ENCODE results near the gene OSER1. TPM values are rescaled to one million over a fixed set of nuclear protein-coding genes. Genes with fewer than 3 reads are reported as not detected.

OSER1 gene
- total RNA-seq, 4 donors from 2014 or later: 47.6 to 97.3 (median 70.3) TPM

DNA sequence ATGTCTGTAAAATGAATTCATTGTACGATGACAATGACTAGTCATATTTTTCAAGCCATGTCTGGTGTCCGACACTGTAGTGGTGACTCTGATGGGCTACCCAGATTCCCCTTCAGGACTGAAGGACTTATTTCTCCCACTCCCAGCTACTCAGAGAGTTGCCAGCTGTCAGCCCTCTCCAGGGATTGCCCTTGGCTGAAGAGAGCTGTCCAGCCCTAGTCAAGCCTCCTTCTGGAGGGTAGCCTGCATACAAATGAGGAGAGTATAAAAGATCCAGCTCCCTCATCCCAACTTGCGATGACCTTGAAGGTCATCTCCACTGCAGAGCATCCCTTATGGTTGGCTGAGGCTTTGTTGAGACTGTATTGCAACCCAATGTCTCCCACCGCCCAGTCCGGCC is 53.5 kb downstream of the OSER1 start:
- peaks cover 4 to 77% (median 11%) of the 10 kb centered on the region in 3 donors for H3K4me1 ChIP-seq
- H3K27ac ChIP-seq: peak overlapping the region; percentile 32 to 95 (median 84)
- WGBS, 2 donors (ENCODE audit: low coverage in 1 of 2): 80% methylated on average over 2 of the region's 5 CpGs; no CpG with 5 or more reads in 1 of the 2 donors

DNA sequence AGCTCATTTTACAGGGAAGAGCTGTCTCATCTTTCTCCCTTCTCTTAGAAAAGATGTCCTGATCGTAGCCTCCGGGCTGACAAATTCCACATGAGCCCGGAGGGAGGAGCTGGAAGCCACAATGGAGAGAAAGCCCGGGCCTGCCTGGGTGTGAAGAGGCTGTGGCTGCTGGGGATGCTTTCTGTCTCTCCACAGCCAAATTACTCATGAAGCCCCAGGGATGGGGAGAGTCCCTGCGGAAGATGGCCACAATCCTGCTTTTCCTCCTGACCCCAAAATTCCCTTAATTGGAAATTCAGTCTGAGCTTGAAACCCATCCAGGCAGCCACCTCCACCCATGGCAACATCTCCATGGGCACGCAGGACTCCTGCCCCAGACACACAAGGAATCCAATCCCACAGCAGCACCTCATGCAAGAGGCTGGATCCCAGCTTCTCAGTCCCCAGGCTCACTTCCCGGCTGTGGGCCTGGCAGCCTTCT is 56.0 kb downstream of the OSER1 start:
- peak overlapping the region; percentile 89 to 98 (median 94) for H3K27ac ChIP-seq
- H3K4me1 ChIP-seq: peaks cover 11 to 85% (median 13%) of the 10 kb centered on the region in 3 donors
- no peaks in the 10 kb centered on the region for H3K27me3 ChIP-seq
- H3K36me3 ChIP-seq: peaks cover 0 to 18% of the 10 kb centered on the region in 2 donors
- TF ChIP-seq POLR2AphosphoS5 (IDR thresholded peaks at IDR 0.05) (peak; percentile 79), EP300 (IDR thresholded peaks at IDR 0.05) (no peak), POLR2A (IDR thresholded peaks at IDR 0.05) (peak; percentile 12 to 18)
- TF ChIP-seq, protein P1, sequence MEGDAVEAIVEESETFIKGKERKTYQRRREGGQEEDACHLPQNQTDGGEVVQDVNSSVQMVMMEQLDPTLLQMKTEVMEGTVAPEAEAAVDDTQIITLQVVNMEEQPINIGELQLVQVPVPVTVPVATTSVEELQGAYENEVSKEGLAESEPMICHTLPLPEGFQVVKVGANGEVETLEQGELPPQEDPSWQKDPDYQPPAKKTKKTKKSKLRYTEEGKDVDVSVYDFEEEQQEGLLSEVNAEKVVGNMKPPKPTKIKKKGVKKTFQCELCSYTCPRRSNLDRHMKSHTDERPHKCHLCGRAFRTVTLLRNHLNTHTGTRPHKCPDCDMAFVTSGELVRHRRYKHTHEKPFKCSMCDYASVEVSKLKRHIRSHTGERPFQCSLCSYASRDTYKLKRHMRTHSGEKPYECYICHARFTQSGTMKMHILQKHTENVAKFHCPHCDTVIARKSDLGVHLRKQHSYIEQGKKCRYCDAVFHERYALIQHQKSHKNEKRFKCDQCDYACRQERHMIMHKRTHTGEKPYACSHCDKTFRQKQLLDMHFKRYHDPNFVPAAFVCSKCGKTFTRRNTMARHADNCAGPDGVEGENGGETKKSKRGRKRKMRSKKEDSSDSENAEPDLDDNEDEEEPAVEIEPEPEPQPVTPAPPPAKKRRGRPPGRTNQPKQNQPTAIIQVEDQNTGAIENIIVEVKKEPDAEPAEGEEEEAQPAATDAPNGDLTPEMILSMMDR (IDR thresholded peaks at IDR 0.05): peak in 3 of 4 experiments; percentile 7 to 48 (median 29)
- H3K9me3 ChIP-seq: no peaks in the 10 kb centered on the region
- WGBS, 2 donors (ENCODE audit: low coverage in 1 of 2): 40 to 67% methylated on average over 1 to 6 of the region's 7 CpGs
- peak; percentile 42 for ATAC-seq
- no peak overlapping the region for H3K4me3 ChIP-seq

More for the DNA sequence above, 53.5 kb downstream of the OSER1 start:
- ATAC-seq: no peak
- Histone ChIP-seq H3K27me3 (no peaks in the 10 kb centered on the region), H3K4me3 (no peak overlapping the region), H3K36me3 (peaks cover 0 to 26% of the 10 kb centered on the region in 2 donors), H3K9me3 (no peaks in the 10 kb centered on the region)
- TF ChIP-seq, protein P1 (IDR thresholded peaks at IDR 0.05): no peak
- TF ChIP-seq EP300 (IDR thresholded peaks at IDR 0.05): no peak
- no peak for TF ChIP-seq POLR2A (IDR thresholded peaks at IDR 0.05)
- no peak for TF ChIP-seq POLR2AphosphoS5 (IDR thresholded peaks at IDR 0.05)

GRCh38 chr20:44153636-44154043 is 56.9 kb downstream of the OSER1 start:
- WGBS, 2 donors (ENCODE audit: low coverage in 1 of 2): 19 to 20% methylated on average over 3 to 5 of the region's 6 CpGs
- ATAC-seq: peak; percentile 64
- TF ChIP-seq, protein P1 (IDR thresholded peaks at IDR 0.05): peak in 2 of 4 experiments; percentile 26 to 44
- TF ChIP-seq POLR2A (IDR thresholded peaks at IDR 0.05) (no peak), EP300 (IDR thresholded peaks at IDR 0.05) (no peak), POLR2AphosphoS5 (IDR thresholded peaks at IDR 0.05) (peak; percentile 81)
- Histone ChIP-seq H3K36me3 (peaks cover 0 to 9% of the 10 kb centered on the region in 2 donors), H3K4me3 (no peak overlapping the region), H3K9me3 (no peaks in the 10 kb centered on the region), H3K27me3 (no peaks in the 10 kb centered on the region), H3K27ac (peak overlapping the region; percentile 89 to 98 (median 94)), H3K4me1 (peaks cover 11 to 86% (median 13%) of the 10 kb centered on the region in 3 donors)

DNA sequence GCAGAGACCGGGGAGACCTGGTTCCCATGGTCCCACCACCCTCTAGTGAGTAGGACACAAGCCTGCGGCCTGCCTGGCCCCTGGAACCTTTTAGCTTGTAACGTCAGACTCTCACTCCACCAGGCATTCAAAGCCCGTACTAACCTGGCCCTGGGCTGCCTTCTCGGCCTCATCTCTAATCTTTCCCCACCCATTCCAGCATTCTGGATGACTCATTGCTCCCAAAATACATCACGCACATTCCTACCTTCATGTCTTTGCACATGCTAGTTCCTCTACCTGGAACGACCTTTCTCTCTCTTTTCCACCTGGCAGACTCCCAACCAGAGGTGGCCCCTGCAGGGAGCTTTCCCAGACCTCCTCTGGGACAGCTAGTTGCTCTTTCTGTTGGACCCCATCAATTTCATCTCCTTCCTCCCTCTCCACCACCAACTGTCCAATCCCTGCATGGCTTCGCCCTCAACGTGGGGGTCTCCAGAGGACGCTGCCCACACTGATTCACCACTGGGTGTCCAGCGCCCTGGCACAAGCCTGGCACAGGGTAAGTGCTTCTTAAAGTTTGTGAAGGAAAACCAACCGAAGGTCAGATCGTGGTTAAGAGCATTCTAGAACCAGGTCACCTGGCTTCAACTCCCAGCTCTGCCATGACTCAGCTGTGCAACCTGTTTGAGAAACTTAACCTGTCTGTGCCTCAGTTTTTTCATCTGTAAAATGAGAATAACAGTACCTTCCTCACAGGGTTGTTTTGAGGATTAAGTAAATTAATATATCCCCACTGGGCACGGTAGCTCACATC is 58.8 kb downstream of the OSER1 start:
- 42 to 47% methylated on average over 10 of the region's 14 CpGs for WGBS, 2 donors (ENCODE audit: low coverage in 1 of 2)
- H3K27ac ChIP-seq: peak overlapping the region; percentile 89 to 98 (median 94)
- TF ChIP-seq POLR2A (IDR thresholded peaks at IDR 0.05) (peak in 1 of 2 donors; percentile 18), EP300 (IDR thresholded peaks at IDR 0.05) (no peak), POLR2AphosphoS5 (IDR thresholded peaks at IDR 0.05) (peak; percentile 93)
- TF ChIP-seq, protein P1 (IDR thresholded peaks at IDR 0.05): no peak
- ATAC-seq: peak; percentile 66
- no peak overlapping the region for H3K4me3 ChIP-seq
- H3K27me3 ChIP-seq: no peaks in the 10 kb centered on the region
- no peaks in the 10 kb centered on the region for H3K9me3 ChIP-seq
- no peaks in the 10 kb centered on the region for H3K36me3 ChIP-seq
- peaks cover 11 to 86% (median 13%) of the 10 kb centered on the region in 3 donors for H3K4me1 ChIP-seq

Measured in gastroesophageal sphincter (tissue), 4 donors.